SK-N-SH (cell line): Measurements from ENCODE around the gene RASD2. TPM values are rescaled to one million over a fixed set of nuclear protein-coding genes. Genes with fewer than 3 reads are reported as not detected.

Experiments used
- CTCF ChIA-PET: fragments of 300-600, 350-600 bp; formaldehyde crosslinking; extraction: SDS; loops from one replicate; lab custom pipeline; 2021; lab: Yijun Ruan, JAX
- POLR2A ChIA-PET: fragments of 350-600 bp; sonication (Branson Sonifier 250); formaldehyde crosslinking; extraction: SDS; loops from one replicate; lab custom pipeline; 2020; ENCODE audit warnings: antibody characterized with exemption, inconsistent platforms; lab: Yijun Ruan, JAX
- DNase-seq: peaks from one replicate; pipeline ENCODE4 v3.0.0; 2012
- H2AFZ ChIP-seq: fragments of 200-600 bp; sonication (generic); 2 replicates; pipeline ENCODE4 v1.8.1; 2016; ENCODE audit warnings: antibody characterized with exemption, mild to moderate bottlenecking, low read depth
- H3F3A ChIP-seq: fragments of 200-600 bp; sonication (generic); replicated peaks from 2 replicates; pipeline ENCODE3; 2016; ENCODE audit warnings: antibody characterized with exemption, mild to moderate bottlenecking; ENCODE audit not compliant: insufficient read depth
- H3K27ac ChIP-seq, 2 experiments: fragments of 200-500 bp in 1 of 2; fragments of 200-600 bp in 1 of 2; sonication (Bioruptor generic) in 1 of 2; sonication (generic), shearing (Covaris generic) in 1 of 2; 2 replicates each; pipeline versions ENCODE4 v1.5.1 to v1.6.1; 2014 to 2016; ENCODE audit warnings: low read depth in 2 of 2, inconsistent platforms in 1 of 2, low read length in 1 of 2, mild to moderate bottlenecking in 1 of 2, mixed read lengths in 1 of 2
- H3K27me3 ChIP-seq: fragments of 200-600 bp; sonication (generic), shearing (Covaris generic); 2 replicates; pipeline ENCODE4 v1.6.1; 2016; ENCODE audit warnings: mixed run types; ENCODE audit not compliant: insufficient read depth
- H3K36me3 ChIP-seq, 2 experiments: fragments of 200-500 bp in 1 of 2; fragments of 200-600 bp in 1 of 2; sonication (Bioruptor generic) in 1 of 2; sonication (generic) in 1 of 2; replicated peaks in 1 of 2; 2 replicates each; pipeline versions ENCODE3 to v1.5.1; 2014 to 2016; ENCODE audit warnings: low read length in 1 of 2, mild to moderate bottlenecking in 1 of 2; ENCODE audit not compliant: insufficient read depth in 2 of 2, control insufficient read depth in 1 of 2
- H3K4me1 ChIP-seq, 2 experiments: fragments of 200-500 bp in 1 of 2; fragments of 200-600 bp in 1 of 2; sonication (Bioruptor generic) in 1 of 2; sonication (generic), shearing (Covaris generic) in 1 of 2; 2 replicates each; pipeline versions ENCODE4 v1.5.1 to v1.6.1; 2014 to 2016; ENCODE audit warnings: low read depth in 1 of 2, low read length in 1 of 2, mixed run types in 1 of 2; ENCODE audit not compliant: insufficient read depth in 2 of 2, control insufficient read depth in 1 of 2
- H3K4me2 ChIP-seq: fragments of 200-600 bp; sonication (generic), shearing (Covaris generic); 2 replicates; pipeline ENCODE4 v1.6.1; 2017; ENCODE audit warnings: mixed run types
- H3K4me3 ChIP-seq, 2 experiments: fragments of 200-500 bp in 1 of 2; fragments of 200-600 bp in 1 of 2; sonication (Bioruptor generic) in 1 of 2; sonication (generic), shearing (Covaris generic) in 1 of 2; 2 replicates each; pipeline versions ENCODE4 v1.5.1 to v1.8.1; 2014 to 2016; ENCODE audit warnings: low read depth in 2 of 2, inconsistent platforms in 1 of 2, low read length in 1 of 2, mild to moderate bottlenecking in 1 of 2, mixed read lengths in 1 of 2, moderate library complexity in 1 of 2
- H3K79me2 ChIP-seq: fragments of 200-600 bp; sonication (generic); 2 replicates; pipeline ENCODE4 v1.8.1; 2017; ENCODE audit warnings: mild to moderate bottlenecking; ENCODE audit not compliant: insufficient read depth
- H3K9ac ChIP-seq: fragments of 200-600 bp; sonication (generic); 2 replicates; pipeline ENCODE4 v1.6.1; 2017; ENCODE audit warnings: mixed run types
- H3K9me2 ChIP-seq: fragments of 200-600 bp; sonication (generic); 2 replicates; pipeline ENCODE4 v1.6.1; 2017; ENCODE audit warnings: mixed run types
- H3K9me3 ChIP-seq: fragments of 200-600 bp; sonication (generic); 2 replicates; pipeline ENCODE4 v1.6.1; 2017; ENCODE audit warnings: mixed run types, mild to moderate bottlenecking, moderate library complexity
- H4K20me1 ChIP-seq: fragments of 200-600 bp; sonication (generic); 2 replicates; pipeline ENCODE4 v1.6.1; 2017; ENCODE audit warnings: mild to moderate bottlenecking, mixed run types; ENCODE audit not compliant: insufficient read depth
- FOXJ3 ChIP-seq: sonication (generic); formaldehyde crosslinking; IDR thresholded peaks from 2 replicates; pipeline ENCODE4 v1.5.1; 2020; ENCODE audit warnings: mild to moderate bottlenecking, missing genetic modification reagents
- GATA2 ChIP-seq: sonication (generic); formaldehyde crosslinking; IDR thresholded peaks from 2 replicates; pipeline ENCODE4 v1.5.0; 2020; ENCODE audit warnings: mild to moderate bottlenecking, missing genetic modification reagents
- IRF3 ChIP-seq: fragments of 150-350 bp; IDR thresholded peaks from 2 replicates; pipeline ENCODE4 v1.6.1; 2016; ENCODE audit warnings: mild to moderate bottlenecking, low read depth, low read length
- JUND ChIP-seq: IDR thresholded peaks from 2 replicates; pipeline ENCODE4 v1.4.0; 2012
- NRF1 ChIP-seq: IDR thresholded peaks from 2 replicates; pipeline ENCODE4 v1.6.1; 2012; ENCODE audit warnings: low read depth, mild to moderate bottlenecking, low read length
- RXRA ChIP-seq: IDR thresholded peaks from 2 replicates; pipeline ENCODE4 v1.4.0; 2012; ENCODE audit warnings: low read depth, mild to moderate bottlenecking, borderline replicate concordance
- TAF1 ChIP-seq: IDR thresholded peaks from 2 replicates; pipeline ENCODE4 v1.6.1; 2012; ENCODE audit warnings: low read depth, mild to moderate bottlenecking, low read length, moderate library complexity, borderline replicate concordance
- USF1 ChIP-seq: IDR thresholded peaks from 2 replicates; pipeline ENCODE4 v1.4.0; 2012; ENCODE audit warnings: low read depth, borderline replicate concordance
- YY1 ChIP-seq: IDR thresholded peaks from 2 replicates; pipeline ENCODE4 v1.4.0; 2012; ENCODE audit warnings: low read depth, mild to moderate bottlenecking
- ZBTB33 ChIP-seq: IDR thresholded peaks from 2 replicates; pipeline ENCODE4 v1.4.0; 2012; ENCODE audit warnings: low read depth, borderline replicate concordance
- WGBS: methylation state at CpG from one replicate; pipeline ENCODE4 v1.1.6; 2017; ENCODE audit warnings: low lambda C conversion rate; 5-methylcytosine and 5-hydroxymethylcytosine counted together
- polyA plus RNA-seq, 3 experiments: library from polyadenylated mRNA; depleted of rRNA; stranded (reverse); fragments of >200 nt; gene quantifications; 2 replicates each; pipeline ENCODE4 v1.2.3, GENCODE V29; 2012

The RASD2 gene
- polyA plus RNA-seq, 1 of the 3 experiments (the other 2 are of a cell fraction): 0.30 TPM

GRCh38 chr22:35594686-35595085 lies 54.1 kb downstream of the RASD2 start:
- H3K4me3 ChIP-seq: no peak overlapping the region
- no peak overlapping the region for H3K4me2 ChIP-seq
- TF ChIP-seq USF1 (no peak), FOXJ3 (CRISPR knock-in tag) (no peak)
- H3K27ac ChIP-seq: no peak overlapping the region
- no peaks in the 10 kb centered on the region for H4K20me1 ChIP-seq
- no peaks in the 10 kb centered on the region for H3K79me2 ChIP-seq
- no peaks in the 10 kb centered on the region for H3K9me3 ChIP-seq
- 94% methylated on average over 3 of the region's 5 CpGs for WGBS
- H3K9ac ChIP-seq: no peak overlapping the region
- H3F3A ChIP-seq: peaks cover 5% of the 10 kb centered on the region
- no peaks in the 10 kb centered on the region for H3K27me3 ChIP-seq
- ChIA-PET POLR2A (no interaction called here), CTCF (no interaction called here)
- peaks cover 0 to 15% of the 10 kb centered on the region in 2 experiments; a peak in 1 of 4 replicates for H3K4me1 ChIP-seq
- H2AFZ ChIP-seq: no peak overlapping the region
- H3K36me3 ChIP-seq: no peaks in the 10 kb centered on the region
- no peak for DNase-seq
- H3K9me2 ChIP-seq: no peaks in the 10 kb centered on the region

- no peaks in the 10 kb centered on the region for H4K20me1 ChIP-seq
- no peak overlapping the region for H3K27ac ChIP-seq
- H3K36me3 ChIP-seq: no peaks in the 10 kb centered on the region
- H3K4me3 ChIP-seq: no peak overlapping the region
- 93% methylated on average over 1 of the region's 7 CpGs for WGBS
- H3F3A ChIP-seq: no peaks in the 10 kb centered on the region
- no peaks in the 10 kb centered on the region for H3K27me3 ChIP-seq
- no peak overlapping the region for H3K4me2 ChIP-seq
- peaks cover 0 to 9% of the 10 kb centered on the region in 2 experiments; a peak in 1 of 4 replicates for H3K4me1 ChIP-seq
- H3K9ac ChIP-seq: no peak overlapping the region
- DNase-seq: no peak
- ChIA-PET CTCF (no interaction called here), POLR2A (no interaction called here)
- no peak overlapping the region for H2AFZ ChIP-seq
- TF ChIP-seq IRF3 (no peak), NRF1 (no peak), ZBTB33 (no peak), GATA2 (CRISPR knock-in tag) (no peak), YY1 (no peak), JUND (no peak), TAF1 (no peak), RXRA (no peak)
- H3K9me2 ChIP-seq: no peaks in the 10 kb centered on the region
- no peaks in the 10 kb centered on the region for H3K79me2 ChIP-seq
- H3K9me3 ChIP-seq: no peaks in the 10 kb centered on the region
Measured at GRCh38 chr22:35596821-35597220, 56.2 kb downstream of the RASD2 start.
